ENCODE results near the gene ARFGAP2.

Gene ARFGAP2

GRCh38 chr11:47176328-47177228 is at the start of gene ARFGAP2:
Gene ARFGAP2, minus strand, starts transcription at chr11:47176879. Its CDS starts 26 bp downstream, at chr11:47176853.
- POLR2A ChIA-PET, result no interaction called here
- peak; percentile 100 for DNase-seq (ENCODE audit: extremely low spot score)

GRCh38 chr11:47225552-47226400 is 49.1 kb upstream of the ARFGAP2 start:
- no peak for DNase-seq (ENCODE audit: extremely low spot score)
- no peak for TF ChIP-seq CTCF (IDR thresholded peaks at IDR 0.05; ENCODE audit: control extremely low read depth, extremely low read depth, low read depth, missing control alignments)
- ChIA-PET POLR2A (interaction anchor here (0.6 kb wide), 1 partner anchor 22 kb away, joined by 5 read pairs; no protein-coding TSS in a partner anchor), CTCF (no interaction called here)

More at GRCh38 chr11:47176328-47177228, at the start of gene ARFGAP2:
- TF ChIP-seq CTCF (IDR thresholded peaks at IDR 0.05; ENCODE audit: control extremely low read depth, extremely low read depth, low read depth, missing control alignments), result no peak
- CTCF ChIA-PET, result interaction anchor here (0.6 to 6.7 kb wide), 12 partner anchors 11 to 235 kb away, joined by 3 to 66 read pairs (median 6); partner anchors contain the start of genes ACP2, NR1H3, PACSIN3 and SPI1

GRCh38 chr11:47222696-47223095 is 46.0 kb upstream of the ARFGAP2 start:
- POLR2A ChIA-PET, result no interaction called here

DNA sequence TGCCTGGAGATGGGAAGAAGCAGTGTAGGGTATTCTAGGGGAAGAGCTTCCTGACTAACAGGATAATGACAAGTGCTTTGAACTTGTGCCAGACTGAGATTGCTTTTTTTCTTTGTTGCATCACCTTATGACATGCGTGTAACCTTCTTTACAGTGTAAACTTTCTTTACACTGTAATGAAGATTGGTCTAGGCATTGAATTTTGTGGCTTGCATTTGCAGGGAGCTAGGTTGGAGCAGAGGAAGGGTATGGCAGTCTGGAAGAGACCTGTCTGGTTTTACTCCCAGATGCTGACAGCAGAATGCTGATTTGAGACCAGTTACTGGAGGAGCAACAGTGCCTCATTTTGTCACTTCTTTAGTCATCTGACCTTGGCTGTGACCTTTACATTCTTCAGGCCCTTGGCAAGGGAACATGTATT is 43.7 kb upstream of the ARFGAP2 start:
- no peak for DNase-seq (ENCODE audit: extremely low spot score)
- CTCF ChIA-PET, result interaction anchor here (0.6 to 2.4 kb wide), 7 partner anchors 11 to 1323 kb away, joined by 3 to 7 read pairs (median 3); no protein-coding TSS in a partner anchor
- TF ChIP-seq CTCF (IDR thresholded peaks at IDR 0.05; ENCODE audit: control extremely low read depth, extremely low read depth, low read depth, missing control alignments), result no peak
- POLR2A ChIA-PET, result no interaction called here

More at GRCh38 chr11:47222696-47223095, 46.0 kb upstream of the ARFGAP2 start:
- CTCF ChIA-PET, result interaction anchor here (1.3 to 2.4 kb wide), 3 partner anchors 12 to 45 kb away, joined by 3 to 7 read pairs (median 5); no protein-coding TSS in a partner anchor
- TF ChIP-seq CTCF (IDR thresholded peaks at IDR 0.05; ENCODE audit: control extremely low read depth, extremely low read depth, low read depth, missing control alignments), result no peak
- no peak for DNase-seq (ENCODE audit: extremely low spot score)

GRCh38 chr11:47216121-47216798 is 39.6 kb upstream of the ARFGAP2 start:
- peak; percentile 61 for DNase-seq (ENCODE audit: extremely low spot score)
- ChIA-PET POLR2A (interaction anchor here (0.6 kb wide), 1 partner anchor 20 kb away, joined by 6 read pairs; no protein-coding TSS in a partner anchor), CTCF (interaction anchor here (1.1 to 2.4 kb wide), 5 partner anchors 26 to 48 kb away, joined by 3 to 18 read pairs (median 6); partner anchors contain the start of genes ACP2, ARFGAP2 and NR1H3)
- TF ChIP-seq CTCF (IDR thresholded peaks at IDR 0.05; ENCODE audit: control extremely low read depth, extremely low read depth, low read depth, missing control alignments), result peak; percentile 39
